GM18951 (cell line): ENCODE measurements around the gene PRKCB.
"Not testable (repeated sequence)": the region's sequence is repeated elsewhere in the genome, so short reads cannot be mapped to it uniquely, and the experiment has no call there.

Experiments
- POLR2A ChIP-seq: IDR thresholded peaks from 4 replicates; pipeline ENCODE4 v1.6.1; 2011; ENCODE audit warnings: mild to moderate bottlenecking; ENCODE audit not compliant: insufficient read length, insufficient read depth; ENCODE audit errors: extremely low read depth
- in situ Hi-C: fragments of 300-500 bp; cut with MboI; formaldehyde crosslinking; loops from one replicate; pipeline ENCODE4 v1.12.0; 2022; ENCODE audit warnings: low sequenced_read_pairs, mixed read lengths, inconsistent platforms; ENCODE audit not compliant: unreplicated experiment

The PRKCB gene

DNA sequence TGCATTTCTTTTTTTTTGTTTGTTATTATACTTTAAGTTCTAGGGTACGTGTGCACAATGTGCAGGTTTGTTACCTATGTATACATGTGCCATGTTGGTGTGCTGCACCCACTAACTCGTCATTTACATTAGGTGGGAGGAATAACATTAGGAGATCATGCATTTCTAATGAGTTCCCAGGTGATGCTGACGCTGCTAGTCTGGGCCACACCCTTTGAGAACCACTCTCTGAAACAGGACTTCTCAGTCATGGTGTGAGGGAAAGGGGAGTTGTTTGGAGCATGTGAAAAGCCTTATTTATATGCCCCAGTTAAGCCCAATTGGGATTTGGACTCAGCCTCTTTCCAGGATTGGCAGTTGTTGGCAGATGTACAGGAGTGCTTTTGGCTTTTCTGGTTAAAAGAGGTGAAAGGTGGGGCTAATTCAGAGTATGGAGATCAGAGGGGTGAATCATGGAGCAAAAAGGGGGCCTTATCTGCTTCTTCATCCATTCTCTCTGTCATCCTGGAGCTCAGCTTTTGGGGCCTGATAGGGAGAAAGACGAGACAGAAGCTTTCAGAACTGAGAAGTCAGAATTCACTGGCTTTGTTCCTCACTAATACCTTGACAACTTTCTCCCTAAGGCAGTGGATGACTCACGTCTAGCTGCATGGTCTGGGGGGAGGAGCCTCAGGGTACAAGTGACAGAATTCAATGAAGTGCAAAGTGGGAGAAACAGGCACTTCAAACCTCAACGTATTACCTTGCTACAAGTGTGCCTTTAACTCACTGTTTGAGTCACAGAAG lies 240.3 kb downstream of the PRKCB start:
- TF ChIP-seq POLR2A, result no peak
- in situ Hi-C loops, result no loop called here

DNA sequence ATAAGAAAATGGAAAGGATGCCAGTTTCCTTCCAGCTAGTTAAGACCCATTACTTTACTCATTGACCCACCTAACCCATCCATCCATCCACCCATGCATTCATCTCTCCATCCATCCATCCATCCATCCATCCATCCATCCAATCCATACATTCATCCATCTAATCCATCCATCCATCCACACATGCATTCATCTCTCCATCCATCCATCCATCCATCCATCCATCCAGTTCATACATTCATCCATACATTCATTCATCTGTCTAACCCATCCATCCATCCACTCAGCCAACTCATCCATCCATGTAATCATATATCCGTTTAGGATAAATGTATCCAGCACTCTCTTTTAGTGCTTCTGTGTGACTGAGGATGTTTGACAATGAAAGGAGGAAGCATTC lies 241.5 kb downstream of the PRKCB start:
- in situ Hi-C loops, result no loop called here
- TF ChIP-seq POLR2A, result no peak

DNA sequence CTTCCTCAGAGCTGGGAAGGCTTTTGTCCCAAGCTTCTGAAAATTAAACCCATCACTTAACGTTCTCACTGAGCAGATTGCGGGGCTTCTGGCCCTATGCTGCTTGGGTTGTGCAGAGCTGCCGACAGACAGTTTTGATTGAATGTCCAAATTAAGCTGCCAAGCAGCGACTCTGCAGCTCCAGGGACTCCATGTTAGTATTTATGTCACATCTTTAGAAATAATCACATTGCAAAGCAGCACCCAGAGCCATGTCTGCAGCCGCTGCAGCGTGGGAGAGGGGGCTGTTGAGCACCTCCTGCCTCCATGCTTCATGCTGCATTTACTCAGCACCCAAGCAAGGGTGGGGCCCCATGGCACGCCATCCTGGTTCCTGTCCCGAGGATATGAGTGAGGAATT lies 242.2 kb downstream of the PRKCB start:
- in situ Hi-C loops, result no loop called here
- no peak for TF ChIP-seq POLR2A

DNA sequence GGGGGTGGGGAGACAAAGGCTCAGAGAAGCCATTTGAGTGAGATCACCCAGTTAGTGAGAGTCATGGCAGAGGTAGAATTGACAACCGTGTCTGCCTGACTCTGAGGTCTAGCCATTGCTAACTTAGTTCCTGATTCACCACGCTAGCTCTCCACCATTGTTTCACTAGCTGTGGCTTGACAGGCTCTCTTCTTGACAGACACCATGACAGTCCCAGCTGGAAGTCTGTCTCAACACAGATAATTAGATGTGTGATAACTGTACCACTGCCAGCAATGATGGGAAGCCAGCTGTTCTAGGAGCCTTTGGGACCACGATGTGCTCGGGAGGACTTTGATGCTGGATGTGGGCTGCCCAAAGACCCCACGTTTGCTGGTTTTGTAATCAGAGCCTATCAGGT lies 249.9 kb downstream of the PRKCB start:
- in situ Hi-C loops, result no loop called here

DNA sequence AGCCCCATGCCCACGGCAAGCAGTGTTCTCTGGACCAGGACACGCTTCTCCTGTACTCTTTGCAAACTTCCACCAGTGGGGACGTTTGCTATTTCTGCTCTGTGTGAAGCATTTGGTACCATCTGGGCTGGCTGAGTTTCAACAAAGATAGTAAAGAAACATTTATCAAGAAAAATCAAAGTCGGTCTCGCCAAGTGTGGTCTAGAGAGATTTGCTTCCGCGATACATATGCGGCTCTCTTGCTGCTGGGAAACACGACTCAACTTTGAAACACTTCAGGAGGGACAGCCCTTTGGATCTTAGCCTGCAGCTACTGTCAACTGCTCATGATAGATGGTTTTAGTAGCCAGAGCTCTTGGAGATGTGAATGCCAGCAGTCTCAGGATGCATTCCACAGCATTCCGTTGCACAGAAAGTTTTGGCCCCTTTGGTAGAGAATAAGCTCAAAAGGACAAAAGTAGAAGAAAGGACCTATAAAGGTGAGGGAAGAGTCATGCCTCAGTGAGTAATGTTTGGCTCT lies 252.2 kb downstream of the PRKCB start:
- in situ Hi-C loops, result no loop called here
- no peak for TF ChIP-seq POLR2A

More for the DNA sequence above, 249.9 kb downstream of the PRKCB start:
- no peak for TF ChIP-seq POLR2A

DNA sequence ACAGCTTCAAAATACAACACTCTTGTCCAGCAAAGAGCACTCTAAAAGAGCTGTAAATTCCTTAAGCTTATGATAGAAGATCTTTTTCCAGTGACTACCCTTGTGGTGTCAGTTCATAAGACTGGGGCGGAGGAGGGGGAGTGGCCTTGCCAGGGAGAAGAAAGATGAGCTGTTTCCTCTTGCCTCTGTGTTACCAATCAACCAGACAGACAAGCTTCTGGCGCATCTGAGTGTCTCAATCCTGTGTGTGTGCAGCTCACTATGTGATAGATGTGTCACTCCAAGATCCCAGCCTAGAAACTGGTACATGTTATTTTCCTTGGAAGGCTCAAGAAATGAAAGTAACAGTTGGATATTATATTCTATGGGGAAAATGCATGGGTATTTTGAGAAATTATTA lies 253.0 kb downstream of the PRKCB start:
- no peak for TF ChIP-seq POLR2A
- in situ Hi-C loops, result no loop called here

DNA sequence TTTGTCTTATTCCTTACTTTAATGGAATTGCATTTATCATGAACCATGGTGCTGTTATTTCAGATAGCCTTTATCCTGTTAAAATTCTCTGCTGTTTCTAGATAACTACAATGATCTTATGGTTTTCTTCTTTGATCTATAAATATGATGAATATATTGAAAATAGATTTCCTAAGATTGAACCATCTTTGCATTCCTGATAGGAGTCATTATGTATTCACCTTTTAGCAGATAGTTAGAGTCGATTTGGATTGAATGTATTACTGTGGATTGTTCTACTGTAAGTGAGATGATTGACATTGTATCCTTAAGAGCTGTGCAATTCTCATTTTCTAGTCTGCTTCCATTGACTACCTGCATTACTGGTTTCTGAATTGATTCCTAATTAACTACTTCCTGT lies 255.3 kb downstream of the PRKCB start:
- no peak for TF ChIP-seq POLR2A
- in situ Hi-C loops, result no loop called here

DNA sequence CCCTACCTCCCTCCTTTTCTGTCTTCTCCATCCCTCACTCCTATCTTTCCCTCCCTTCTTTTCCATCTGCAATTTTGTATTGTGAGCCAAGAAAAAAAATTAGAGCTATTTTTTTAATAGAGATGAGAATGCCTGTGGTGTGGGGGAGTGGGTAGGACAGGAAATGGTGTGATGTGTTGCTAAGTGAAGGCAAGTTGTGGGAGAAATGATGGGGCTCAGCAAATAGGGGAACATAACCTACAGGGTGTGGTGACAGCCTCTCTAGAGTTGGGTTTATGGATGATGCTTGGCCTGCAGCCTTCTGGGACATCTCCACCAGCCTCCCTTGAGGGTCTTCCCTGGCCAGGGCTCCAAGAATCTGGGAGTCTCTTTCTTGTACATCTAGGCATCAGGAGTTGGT lies 257.3 kb downstream of the PRKCB start:
- in situ Hi-C loops, result no loop called here
- TF ChIP-seq POLR2A, result no peak

DNA sequence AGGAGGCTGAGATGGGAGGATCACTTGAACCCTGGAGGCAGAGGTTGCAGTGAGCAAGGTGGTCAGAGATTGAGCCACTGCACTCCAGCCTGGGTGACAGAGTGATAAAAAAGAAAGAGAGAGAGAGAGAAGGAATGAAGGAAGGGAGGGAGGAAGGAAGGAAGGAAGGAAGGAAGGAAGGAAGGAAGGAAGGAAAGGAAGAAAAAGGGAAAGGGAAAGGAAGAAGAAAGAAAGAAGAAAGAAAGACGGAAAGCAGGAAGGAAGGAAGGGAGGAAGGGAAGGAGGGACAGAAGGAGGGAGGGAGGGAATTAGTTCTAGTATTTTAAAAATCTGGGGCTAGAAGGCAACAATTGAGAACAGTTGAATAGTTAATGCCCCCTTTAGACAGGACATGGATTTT lies 258.9 kb downstream of the PRKCB start:
- TF ChIP-seq POLR2A, result no peak

DNA sequence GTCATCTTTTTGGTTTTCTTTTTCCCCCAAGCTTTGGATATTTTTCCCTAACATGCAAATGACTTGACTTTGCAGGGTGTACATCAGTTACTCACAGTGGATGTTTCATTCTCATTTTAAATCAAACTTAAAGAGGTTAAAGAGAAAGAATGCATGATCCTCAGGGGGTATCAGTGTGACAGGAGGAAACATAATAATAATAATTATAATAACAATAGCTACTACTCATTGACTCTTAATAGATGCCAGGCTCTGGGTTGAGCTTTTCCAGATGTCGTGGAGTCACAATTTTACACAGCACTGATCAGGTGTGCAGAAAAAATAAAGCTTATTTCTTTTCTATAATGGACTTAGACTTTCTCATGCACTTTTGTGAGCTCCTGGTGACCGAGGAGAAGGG lies 263.1 kb downstream of the PRKCB start:
- in situ Hi-C loops, result no loop called here

More for the DNA sequence above, 258.9 kb downstream of the PRKCB start:
- in situ Hi-C loops, result no loop called here

DNA sequence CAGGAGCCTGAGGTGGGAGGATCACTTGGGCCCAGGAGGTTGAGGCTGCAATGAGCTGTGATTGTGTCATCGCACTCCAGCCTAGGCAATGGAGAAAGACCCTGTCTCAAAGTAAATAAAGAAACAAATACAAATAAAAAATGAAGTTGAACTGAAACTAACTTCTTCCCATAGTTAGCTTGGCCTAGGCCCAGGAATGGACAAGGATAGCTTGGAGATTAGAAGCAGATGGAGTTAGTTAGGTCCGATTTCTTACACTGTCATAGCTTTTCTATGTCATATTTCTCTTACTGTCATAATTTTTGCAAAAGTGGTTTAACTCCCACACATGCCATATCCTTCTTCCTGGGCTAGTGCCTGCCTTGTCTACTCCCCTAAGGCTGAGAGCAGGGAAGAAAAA lies 265.6 kb downstream of the PRKCB start:
- TF ChIP-seq POLR2A, result no peak
- in situ Hi-C loops, result no loop called here

More for the DNA sequence above, 263.1 kb downstream of the PRKCB start:
- no peak for TF ChIP-seq POLR2A

DNA sequence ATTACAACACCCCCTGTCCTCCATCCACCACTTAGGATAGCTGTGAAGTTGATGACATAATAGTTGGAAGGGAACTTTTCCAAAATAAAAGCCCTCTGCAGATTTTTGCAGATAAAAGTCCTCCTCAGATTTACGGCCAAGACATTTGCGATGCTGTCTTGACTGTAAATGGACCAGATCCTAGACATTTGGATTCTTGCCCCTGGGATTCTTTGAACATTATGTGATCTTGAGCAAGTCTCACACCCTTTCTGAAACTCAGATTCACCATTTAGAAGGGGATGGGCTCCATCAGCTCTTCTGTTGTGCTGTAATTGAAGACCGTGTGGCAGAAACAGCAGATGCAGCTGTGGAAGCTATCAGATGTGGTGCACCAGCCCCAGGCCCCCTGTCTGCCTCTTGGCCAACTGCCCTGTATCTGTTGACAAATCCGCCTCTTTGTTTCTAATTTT lies 266.5 kb downstream of the PRKCB start:
- no peak for TF ChIP-seq POLR2A
- in situ Hi-C loops, result no loop called here

DNA sequence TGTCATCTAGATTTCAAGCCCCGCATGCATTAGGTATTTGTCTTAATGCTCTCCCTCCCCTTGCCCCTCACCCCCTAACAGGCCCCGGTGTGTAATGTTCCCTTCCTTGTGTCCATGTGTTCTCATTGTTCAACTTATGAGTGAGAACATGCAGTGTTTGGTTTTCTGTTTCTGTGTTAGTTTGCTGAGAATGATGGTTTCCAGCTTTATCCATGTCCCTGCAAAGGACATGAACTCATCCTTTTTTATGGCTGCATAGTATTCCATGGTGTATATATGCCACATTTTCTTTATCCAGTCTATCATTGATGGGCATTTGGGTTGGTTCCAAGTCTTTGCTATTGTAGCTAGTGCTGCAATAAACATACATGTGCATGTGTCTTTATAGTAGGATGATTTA lies 269.7 kb downstream of the PRKCB start:
- in situ Hi-C loops, result not testable (repeated sequence)

DNA sequence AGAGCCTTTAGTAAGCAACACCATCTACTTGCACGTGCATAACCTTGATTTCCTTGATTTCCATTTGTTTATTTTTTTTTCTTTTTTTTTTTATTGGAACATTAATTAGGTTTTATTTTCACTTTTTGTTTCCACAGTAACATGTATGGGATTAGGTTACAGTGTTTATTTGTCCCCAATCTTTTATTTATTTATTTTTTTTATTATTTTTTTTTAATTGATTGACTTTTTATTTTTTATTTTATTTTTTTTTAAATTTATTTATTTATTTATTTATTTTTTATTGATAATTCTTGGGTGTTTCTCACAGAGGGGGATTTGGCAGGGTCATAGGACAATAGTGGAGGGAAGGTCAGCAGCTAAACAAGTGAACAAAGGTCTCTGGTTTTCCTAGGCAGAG lies 272.3 kb downstream of the PRKCB start:
- in situ Hi-C loops, result not testable (repeated sequence)

DNA sequence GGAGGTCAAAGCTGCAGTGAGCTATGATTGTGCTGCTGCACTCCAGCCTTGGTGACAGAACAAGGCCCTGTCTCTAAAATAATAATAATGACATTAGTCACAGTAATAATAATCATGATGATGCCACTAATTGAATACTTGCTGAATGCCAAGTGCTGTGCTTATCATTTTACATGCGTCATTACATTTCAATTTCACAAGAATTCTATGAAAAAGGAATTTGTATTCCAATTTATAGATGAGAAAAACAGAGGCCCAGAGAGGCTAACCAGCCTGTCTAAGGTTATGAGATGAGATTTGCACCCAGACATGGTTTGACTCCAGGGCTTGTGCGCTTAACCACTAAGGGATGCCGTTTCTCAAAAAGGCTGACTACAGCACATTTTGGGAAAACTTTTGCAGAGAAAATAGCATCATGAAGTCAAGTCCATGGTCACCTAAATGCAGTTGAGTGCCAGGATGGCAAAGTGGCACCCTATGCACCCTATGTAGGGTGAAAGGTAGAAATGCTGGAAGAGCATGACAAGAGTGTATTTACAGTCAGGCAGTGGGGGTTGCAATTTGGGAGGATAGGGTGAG lies 276.0 kb downstream of the PRKCB start:
- TF ChIP-seq POLR2A, result no peak
- in situ Hi-C loops, result no loop called here
